ENCODE data around the gene NPEPPS.

Gene NPEPPS

GRCh38 chr17:47632991-47633390, 102.1 kb downstream of the NPEPPS start:
- DNase-seq, result no peak

DNA sequence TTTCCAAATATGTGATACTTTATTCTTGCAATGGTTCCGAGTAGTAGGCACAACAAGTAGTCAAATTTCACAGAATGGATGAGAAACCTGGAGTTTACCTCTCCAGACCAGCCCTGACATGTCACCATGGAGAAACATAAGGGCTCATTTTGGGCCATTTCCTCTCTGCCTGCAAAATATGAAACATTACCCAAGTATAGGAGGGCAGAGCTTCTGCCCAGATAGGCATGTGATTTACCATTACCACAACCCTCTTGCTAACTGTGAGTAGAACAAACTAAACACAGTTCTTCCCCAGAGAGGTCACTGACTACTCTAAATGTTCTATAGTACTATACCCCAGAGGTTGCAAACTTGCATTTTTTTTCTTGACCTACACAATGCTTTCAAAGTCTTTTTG, 103.1 kb downstream of the NPEPPS start:
- DNase-seq, result no peak

DNA sequence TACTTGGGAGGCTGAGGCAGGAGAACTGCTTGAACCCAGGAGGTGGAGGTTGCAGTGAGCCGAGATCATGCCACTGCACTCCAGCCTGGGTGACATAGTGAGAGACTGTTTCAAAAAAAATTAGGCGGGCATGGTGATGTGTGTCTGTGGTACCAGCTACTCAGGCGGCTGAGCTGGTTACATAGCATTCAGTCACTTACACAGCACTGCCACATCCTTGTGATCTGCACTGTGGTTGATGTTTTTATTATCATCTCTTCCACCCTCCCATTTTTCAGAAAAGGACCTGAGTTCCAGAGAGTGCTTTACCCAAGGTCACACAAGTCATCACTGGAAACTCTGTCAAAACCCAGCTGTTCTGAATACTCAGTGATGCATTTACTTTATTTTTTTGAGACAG, 104.0 kb downstream of the NPEPPS start:
- DNase-seq, result no peak

DNA sequence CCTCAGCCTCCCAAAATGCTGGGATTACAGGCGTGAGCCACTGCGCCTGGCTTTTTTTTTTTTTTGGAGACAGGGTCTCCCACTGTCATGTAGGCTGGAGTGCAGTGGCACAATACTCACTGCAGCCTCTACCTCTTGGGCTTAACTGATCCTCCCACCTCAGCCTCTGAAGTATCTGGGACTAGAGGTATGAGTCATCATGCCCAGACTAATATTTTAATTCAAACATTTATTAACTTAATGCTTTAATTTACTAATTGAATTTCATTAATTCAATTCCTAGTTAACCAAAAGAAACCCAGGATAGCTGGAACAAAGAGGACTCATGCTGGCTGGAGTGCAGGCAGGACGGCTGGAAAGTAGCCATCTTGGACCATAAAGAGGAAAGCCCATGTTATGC, 104.8 kb downstream of the NPEPPS start:
- DNase-seq, result no peak

DNA sequence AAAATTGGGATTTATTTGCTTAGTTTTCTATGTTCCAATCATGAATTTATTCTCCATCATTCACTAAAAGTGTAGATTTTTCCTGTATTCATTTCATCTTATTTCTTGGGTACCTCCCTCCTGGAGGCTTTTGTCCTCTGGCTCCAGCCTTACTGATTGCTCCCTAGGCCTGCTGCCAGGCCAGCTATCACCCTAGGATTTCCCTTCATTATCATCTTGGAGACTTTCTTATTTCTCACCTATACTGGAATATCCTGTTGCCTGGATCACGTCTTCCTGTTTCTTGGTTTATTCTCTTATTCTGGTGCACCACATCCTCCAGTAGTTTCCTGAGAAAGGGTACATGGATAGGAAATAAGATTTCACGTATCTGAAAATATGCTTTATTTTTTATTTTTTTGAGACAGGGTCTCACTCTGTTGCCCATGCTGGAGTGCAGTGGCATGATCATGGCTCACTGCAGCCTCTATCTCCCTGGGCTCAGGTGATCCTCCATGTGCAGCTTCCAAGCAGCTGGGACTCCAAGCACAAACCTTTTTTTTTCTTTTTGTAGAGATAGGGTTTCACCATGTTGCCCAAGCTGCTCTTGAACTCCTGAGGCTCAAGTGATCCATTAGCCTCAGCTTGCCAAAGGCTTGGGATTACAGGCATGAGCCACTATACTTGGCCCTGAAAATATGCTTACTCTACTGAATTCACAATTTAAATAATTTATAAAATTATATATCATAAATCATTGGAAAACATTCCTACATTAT, 105.5 kb downstream of the NPEPPS start:
- no peak for DNase-seq

- no peak for DNase-seq
These were observed 108.0 kb downstream of the NPEPPS start for GRCh38 chr17:47638903-47639302.

GRCh38 chr17:47640076-47640475, 109.2 kb downstream of the NPEPPS start:
- DNase-seq, result no peak

GRCh38 chr17:47641202-47641601, 110.3 kb downstream of the NPEPPS start:
- no peak for DNase-seq

- no peak for DNase-seq
These were observed 112.2 kb downstream of the NPEPPS start for GRCh38 chr17:47643116-47643515.

DNA sequence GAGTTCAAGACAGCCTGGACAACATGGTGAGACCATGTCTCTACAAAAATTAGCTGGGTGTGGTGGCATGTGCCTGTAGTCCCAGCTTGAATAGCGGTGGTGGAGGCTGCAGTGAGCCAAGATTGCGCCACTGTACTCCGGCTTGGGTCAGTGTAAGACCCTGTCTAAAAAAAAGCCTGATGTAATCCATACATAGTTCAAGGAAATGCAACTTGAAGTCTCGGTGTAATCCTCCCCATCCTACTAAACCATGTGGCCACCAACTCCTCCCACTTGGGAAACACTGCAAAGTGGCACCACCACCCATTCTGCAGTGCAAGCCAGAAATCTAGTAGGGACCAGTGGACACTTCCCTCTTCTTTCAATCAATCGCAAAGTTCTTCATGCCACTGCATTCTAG, 113.4 kb downstream of the NPEPPS start:
- DNase-seq, result no peak

GRCh38 chr17:47649153-47649971, 118.5 kb downstream of the NPEPPS start, which contains the start of gene KPNB1:
Gene KPNB1, plus strand, starts transcription at chr17:47649919. Its CDS starts 326 bp downstream, at chr17:47650245.
- peak; percentile 99 for DNase-seq

DNA sequence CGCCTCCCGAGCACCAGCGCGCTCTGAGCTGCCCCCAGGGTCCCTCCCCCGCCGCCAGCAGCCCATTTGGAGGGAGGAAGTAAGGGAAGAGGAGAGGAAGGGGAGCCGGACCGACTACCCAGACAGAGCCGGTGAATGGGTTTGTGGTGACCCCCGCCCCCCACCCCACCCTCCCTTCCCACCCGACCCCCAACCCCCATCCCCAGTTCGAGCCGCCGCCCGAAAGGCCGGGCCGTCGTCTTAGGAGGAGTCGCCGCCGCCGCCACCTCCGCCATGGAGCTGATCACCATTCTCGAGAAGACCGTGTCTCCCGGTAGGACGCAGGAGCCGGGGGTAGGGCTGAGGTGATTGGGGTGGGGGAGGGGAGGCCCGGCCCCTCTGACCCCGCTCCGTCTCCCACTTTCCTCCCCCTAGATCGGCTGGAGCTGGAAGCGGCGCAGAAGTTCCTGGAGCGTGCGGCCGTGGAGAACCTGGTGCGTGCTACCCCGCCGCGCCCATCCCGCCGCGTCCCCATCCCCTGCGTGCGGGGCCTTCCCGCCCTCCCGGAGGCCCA, 119.1 kb downstream of the NPEPPS start:
- no peak for DNase-seq

GRCh38 chr17:47650525-47651522, 119.9 kb downstream of the NPEPPS start:
- peak; percentile 94 for DNase-seq

GRCh38 chr17:47651704-47652103, 120.8 kb downstream of the NPEPPS start:
- no peak for DNase-seq

- no peak for DNase-seq
These were observed 121.7 kb downstream of the NPEPPS start for GRCh38 chr17:47652570-47652969.

- no peak for DNase-seq
These were observed 122.5 kb downstream of the NPEPPS start for GRCh38 chr17:47653442-47653841.

DNA sequence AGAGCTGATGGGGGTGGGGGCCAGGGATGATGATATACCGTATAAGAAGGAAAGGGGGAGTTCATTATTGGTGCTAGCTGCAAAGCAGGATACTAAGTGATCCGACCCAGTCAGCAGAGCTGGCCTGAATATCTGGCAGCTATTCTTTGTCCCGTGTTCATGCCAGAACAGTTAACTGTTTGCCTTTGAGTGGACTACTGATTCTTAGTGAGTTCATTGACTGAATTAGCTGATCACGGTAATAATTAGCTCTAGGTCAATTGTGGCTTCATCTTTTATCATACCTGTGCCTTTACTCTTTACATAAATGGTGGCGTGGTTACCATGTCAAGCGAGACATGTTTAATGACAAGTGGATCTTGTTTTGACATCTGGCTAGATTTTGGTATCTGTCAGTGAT, 124.1 kb downstream of the NPEPPS start:
- no peak for DNase-seq

DNA sequence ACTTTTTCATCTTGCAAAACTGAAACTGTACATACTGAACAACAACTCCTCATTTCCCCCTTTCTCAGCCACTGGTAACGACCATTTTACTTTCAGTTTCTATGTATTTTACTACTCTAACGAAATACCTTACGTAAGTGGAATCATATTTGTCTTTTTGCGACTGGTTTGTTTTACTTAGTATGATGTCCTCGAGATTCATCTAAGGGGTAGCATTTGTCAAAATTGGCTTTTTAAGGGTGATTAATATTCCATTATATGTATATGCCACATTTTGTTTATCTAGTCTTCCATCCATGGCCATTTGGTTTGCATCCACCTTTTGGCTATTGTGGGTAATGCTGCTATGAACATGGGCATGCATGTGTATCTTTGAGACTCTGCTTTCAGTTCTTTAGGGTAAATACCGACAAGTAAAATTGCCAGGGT, 129.2 kb downstream of the NPEPPS start:
- no peak for DNase-seq

- peak; percentile 12 for DNase-seq
These were observed 133.2 kb downstream of the NPEPPS start for GRCh38 chr17:47663912-47664623.

DNA sequence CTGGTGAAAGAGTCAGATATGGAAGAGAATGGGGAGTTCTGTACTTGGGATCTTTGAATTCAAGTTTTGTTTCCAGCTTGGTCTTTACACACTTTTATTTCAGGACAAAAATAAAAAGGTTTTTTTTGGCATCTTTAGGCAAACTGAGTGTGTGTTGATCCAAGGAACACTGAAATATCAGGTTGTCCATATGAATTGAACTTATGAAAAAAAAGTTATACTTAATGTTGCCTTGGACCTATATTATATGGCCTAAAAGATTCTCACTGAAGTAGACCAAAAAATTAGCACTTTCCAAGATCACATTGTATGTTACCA, 133.7 kb downstream of the NPEPPS start:
- DNase-seq, result no peak

DNA sequence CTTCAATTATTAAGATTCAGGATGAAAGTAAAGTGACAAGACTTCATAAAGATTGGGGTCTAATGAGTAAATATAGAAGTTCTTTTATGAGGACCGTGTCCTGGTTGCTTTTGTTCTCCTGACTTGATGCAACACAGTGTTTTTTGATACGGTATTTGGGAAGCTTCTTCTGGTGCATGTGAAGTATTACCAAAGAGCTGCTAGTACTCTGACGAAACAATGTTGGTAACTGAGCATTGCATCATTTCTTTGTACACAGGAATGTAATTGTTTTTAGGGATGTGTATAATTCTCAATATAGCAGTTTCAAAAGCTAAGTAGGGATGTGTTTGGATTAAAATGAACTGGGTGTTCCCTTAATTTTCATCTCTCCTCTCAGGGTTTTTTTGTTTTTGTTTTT, 134.7 kb downstream of the NPEPPS start:
- DNase-seq, result no peak

DNA sequence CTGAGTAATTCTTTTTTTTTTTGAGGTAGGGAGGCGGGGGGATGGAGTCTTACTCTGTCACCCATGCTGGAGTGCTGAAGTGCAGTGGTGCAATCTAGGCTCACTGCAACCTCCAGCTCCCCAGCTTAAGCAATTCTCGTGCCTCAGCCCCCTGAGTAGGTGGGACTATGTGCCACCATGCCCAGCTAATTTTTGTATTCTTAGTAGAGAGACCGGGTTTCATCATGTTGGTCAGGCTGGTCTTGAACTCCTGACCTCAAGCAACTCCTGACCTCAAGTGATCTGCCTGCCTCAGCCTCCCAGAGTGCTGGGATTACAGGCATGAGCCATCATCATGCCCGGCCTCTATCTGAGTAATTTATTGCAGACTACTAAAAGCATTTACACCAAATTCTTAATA, 138.2 kb downstream of the NPEPPS start:
- no peak for DNase-seq

Measured in DMS153 (cell line).